ENCODE measurements around the gene FNBP1L. TPM values are rescaled to one million over a fixed set of nuclear protein-coding genes. Genes with fewer than 3 reads are reported as not detected.

Gene FNBP1L
- total and polyA plus RNA-seq, 2 of the 8 experiments (the other 6 are each of a cell fraction or from before 2014, with no cell fraction given): 48.9 to 95.9 TPM

DNA sequence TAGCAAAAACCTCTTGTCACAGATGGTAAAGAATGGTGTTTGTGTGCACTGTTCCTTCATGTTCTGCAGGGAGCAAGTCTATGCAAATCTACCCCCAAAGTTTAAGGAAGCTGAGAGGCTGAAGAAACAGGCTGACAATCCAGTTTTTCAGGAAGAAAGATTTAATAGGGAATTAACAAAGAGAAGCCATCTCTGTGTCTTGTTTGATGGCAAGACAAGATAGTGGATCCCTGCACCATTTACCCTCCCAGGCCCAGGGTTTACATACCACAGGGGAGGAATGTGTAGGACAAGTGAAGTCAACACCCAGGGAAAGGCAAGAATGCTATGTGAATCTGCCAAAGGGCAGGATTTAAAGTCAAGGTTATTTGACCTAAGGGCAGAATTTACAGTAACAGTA lies 48.1 kb upstream of the FNBP1L start (continued):
- TF ChIP-seq, protein P1, sequence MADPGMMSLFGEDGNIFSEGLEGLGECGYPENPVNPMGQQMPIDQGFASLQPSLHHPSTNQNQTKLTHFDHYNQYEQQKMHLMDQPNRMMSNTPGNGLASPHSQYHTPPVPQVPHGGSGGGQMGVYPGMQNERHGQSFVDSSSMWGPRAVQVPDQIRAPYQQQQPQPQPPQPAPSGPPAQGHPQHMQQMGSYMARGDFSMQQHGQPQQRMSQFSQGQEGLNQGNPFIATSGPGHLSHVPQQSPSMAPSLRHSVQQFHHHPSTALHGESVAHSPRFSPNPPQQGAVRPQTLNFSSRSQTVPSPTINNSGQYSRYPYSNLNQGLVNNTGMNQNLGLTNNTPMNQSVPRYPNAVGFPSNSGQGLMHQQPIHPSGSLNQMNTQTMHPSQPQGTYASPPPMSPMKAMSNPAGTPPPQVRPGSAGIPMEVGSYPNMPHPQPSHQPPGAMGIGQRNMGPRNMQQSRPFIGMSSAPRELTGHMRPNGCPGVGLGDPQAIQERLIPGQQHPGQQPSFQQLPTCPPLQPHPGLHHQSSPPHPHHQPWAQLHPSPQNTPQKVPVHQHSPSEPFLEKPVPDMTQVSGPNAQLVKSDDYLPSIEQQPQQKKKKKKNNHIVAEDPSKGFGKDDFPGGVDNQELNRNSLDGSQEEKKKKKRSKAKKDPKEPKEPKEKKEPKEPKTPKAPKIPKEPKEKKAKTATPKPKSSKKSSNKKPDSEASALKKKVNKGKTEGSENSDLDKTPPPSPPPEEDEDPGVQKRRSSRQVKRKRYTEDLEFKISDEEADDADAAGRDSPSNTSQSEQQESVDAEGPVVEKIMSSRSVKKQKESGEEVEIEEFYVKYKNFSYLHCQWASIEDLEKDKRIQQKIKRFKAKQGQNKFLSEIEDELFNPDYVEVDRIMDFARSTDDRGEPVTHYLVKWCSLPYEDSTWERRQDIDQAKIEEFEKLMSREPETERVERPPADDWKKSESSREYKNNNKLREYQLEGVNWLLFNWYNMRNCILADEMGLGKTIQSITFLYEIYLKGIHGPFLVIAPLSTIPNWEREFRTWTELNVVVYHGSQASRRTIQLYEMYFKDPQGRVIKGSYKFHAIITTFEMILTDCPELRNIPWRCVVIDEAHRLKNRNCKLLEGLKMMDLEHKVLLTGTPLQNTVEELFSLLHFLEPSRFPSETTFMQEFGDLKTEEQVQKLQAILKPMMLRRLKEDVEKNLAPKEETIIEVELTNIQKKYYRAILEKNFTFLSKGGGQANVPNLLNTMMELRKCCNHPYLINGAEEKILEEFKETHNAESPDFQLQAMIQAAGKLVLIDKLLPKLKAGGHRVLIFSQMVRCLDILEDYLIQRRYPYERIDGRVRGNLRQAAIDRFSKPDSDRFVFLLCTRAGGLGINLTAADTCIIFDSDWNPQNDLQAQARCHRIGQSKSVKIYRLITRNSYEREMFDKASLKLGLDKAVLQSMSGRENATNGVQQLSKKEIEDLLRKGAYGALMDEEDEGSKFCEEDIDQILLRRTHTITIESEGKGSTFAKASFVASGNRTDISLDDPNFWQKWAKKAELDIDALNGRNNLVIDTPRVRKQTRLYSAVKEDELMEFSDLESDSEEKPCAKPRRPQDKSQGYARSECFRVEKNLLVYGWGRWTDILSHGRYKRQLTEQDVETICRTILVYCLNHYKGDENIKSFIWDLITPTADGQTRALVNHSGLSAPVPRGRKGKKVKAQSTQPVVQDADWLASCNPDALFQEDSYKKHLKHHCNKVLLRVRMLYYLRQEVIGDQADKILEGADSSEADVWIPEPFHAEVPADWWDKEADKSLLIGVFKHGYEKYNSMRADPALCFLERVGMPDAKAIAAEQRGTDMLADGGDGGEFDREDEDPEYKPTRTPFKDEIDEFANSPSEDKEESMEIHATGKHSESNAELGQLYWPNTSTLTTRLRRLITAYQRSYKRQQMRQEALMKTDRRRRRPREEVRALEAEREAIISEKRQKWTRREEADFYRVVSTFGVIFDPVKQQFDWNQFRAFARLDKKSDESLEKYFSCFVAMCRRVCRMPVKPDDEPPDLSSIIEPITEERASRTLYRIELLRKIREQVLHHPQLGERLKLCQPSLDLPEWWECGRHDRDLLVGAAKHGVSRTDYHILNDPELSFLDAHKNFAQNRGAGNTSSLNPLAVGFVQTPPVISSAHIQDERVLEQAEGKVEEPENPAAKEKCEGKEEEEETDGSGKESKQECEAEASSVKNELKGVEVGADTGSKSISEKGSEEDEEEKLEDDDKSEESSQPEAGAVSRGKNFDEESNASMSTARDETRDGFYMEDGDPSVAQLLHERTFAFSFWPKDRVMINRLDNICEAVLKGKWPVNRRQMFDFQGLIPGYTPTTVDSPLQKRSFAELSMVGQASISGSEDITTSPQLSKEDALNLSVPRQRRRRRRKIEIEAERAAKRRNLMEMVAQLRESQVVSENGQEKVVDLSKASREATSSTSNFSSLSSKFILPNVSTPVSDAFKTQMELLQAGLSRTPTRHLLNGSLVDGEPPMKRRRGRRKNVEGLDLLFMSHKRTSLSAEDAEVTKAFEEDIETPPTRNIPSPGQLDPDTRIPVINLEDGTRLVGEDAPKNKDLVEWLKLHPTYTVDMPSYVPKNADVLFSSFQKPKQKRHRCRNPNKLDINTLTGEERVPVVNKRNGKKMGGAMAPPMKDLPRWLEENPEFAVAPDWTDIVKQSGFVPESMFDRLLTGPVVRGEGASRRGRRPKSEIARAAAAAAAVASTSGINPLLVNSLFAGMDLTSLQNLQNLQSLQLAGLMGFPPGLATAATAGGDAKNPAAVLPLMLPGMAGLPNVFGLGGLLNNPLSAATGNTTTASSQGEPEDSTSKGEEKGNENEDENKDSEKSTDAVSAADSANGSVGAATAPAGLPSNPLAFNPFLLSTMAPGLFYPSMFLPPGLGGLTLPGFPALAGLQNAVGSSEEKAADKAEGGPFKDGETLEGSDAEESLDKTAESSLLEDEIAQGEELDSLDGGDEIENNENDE (IDR thresholded peaks at IDR 0.05; ENCODE audit: insufficient replicate concordance, low read length): no peak
- TF ChIP-seq, protein P2, sequence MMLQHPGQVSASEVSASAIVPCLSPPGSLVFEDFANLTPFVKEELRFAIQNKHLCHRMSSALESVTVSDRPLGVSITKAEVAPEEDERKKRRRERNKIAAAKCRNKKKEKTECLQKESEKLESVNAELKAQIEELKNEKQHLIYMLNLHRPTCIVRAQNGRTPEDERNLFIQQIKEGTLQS (IDR thresholded peaks at IDR 0.05; ENCODE audit: insufficient read depth, low read depth, low read length): no peak

All from H1 (cell line).